Measurements from ENCODE around the gene RHBDL2. TPM values are rescaled to one million over a fixed set of nuclear protein-coding genes. Genes with fewer than 3 reads are reported as not detected.

The RHBDL2 gene
- total RNA-seq, 2 experiments from 2014 or later: not detected

DNA sequence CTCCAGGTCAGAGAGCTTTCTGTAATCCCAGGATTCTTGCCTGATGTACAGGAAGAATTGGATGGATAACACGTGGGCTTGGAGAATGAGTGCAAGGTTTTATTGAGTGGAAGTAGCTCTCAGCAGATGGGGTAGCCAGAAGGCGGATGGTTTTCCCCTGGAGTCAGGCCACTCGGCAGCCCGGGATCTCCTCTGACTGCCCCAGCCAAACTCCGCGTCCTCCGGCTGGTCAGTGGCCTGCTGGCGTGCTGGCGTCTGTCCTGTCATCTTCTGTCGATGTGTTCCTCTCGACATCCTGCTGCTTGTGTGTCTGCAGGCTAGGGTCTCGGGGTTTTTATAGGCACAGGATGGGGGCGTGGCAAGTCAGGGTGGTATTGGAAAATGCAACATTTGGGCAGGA is 32.8 kb downstream of the RHBDL2 start:
- H3K36me3 Mint-ChIP-seq (ENCODE audit: low read depth): no peaks in the 10 kb centered on the region
- CTCF ChIA-PET: no interaction called here

GRCh38 chr1:38905985-38906384 is 35.6 kb downstream of the RHBDL2 start:
- Mint-ChIP-seq H3K4me3 (no peak overlapping the region), H3K27me3 (no peaks in the 10 kb centered on the region), H3K4me1 (ENCODE audit: low read depth) (no peaks in the 10 kb centered on the region), H3K36me3 (ENCODE audit: low read depth) (no peaks in the 10 kb centered on the region), H3K27ac (no peak overlapping the region), H3K9me3 (no peaks in the 10 kb centered on the region)
- TF ChIP-seq, protein P1, sequence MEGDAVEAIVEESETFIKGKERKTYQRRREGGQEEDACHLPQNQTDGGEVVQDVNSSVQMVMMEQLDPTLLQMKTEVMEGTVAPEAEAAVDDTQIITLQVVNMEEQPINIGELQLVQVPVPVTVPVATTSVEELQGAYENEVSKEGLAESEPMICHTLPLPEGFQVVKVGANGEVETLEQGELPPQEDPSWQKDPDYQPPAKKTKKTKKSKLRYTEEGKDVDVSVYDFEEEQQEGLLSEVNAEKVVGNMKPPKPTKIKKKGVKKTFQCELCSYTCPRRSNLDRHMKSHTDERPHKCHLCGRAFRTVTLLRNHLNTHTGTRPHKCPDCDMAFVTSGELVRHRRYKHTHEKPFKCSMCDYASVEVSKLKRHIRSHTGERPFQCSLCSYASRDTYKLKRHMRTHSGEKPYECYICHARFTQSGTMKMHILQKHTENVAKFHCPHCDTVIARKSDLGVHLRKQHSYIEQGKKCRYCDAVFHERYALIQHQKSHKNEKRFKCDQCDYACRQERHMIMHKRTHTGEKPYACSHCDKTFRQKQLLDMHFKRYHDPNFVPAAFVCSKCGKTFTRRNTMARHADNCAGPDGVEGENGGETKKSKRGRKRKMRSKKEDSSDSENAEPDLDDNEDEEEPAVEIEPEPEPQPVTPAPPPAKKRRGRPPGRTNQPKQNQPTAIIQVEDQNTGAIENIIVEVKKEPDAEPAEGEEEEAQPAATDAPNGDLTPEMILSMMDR (IDR thresholded peaks at IDR 0.05): no peak
- H3K9me3 ChIP-seq (ENCODE audit: control insufficient read depth in 1 of 2, insufficient read depth in 1 of 2, low read length in 2 of 2): peaks cover 8 to 15% of the 10 kb centered on the region in 2 experiments
- no peaks in the 10 kb centered on the region for H3K27me3 ChIP-seq (ENCODE audit: control insufficient read depth in 1 of 2, insufficient read depth in 2 of 2, low read length in 2 of 2)
- no peaks in the 10 kb centered on the region for H3K4me1 ChIP-seq (ENCODE audit: insufficient read depth, low read length)
- no peak overlapping the region for H3K4me3 ChIP-seq (ENCODE audit: low read length)
- intact Hi-C loops (cut with DNase I, micrococcal nuclease): no loop called here
- no peak overlapping the region for H3K27ac ChIP-seq (ENCODE audit: low read depth in 1 of 2, low read length in 2 of 2)
- no peaks in the 10 kb centered on the region for H3K36me3 ChIP-seq (ENCODE audit: insufficient read depth, low read length)
- ATAC-seq (ENCODE audit: poor library complexity): no peak
- DNase-seq: no peak
- CTCF ChIA-PET: no interaction called here
- POLR2A ChIA-PET: no interaction called here

More for the DNA sequence above, 32.8 kb downstream of the RHBDL2 start:
- H3K27ac ChIP-seq (ENCODE audit: low read depth in 1 of 2, low read length in 2 of 2): no peak overlapping the region
- TF ChIP-seq, protein P1 (IDR thresholded peaks at IDR 0.05): no peak
- Mint-ChIP-seq H3K9me3 (no peaks in the 10 kb centered on the region), H3K27ac (no peak overlapping the region), H3K4me3 (no peak overlapping the region), H3K27me3 (no peaks in the 10 kb centered on the region), H3K4me1 (ENCODE audit: low read depth) (no peaks in the 10 kb centered on the region)
- H3K36me3 ChIP-seq (ENCODE audit: insufficient read depth, low read length): no peaks in the 10 kb centered on the region
- H3K4me3 ChIP-seq (ENCODE audit: low read length): no peak overlapping the region
- ATAC-seq (ENCODE audit: poor library complexity): no peak
- DNase-seq: no peak
- intact Hi-C loops (cut with DNase I, micrococcal nuclease): no loop called here
- POLR2A ChIA-PET: no interaction called here
- no peaks in the 10 kb centered on the region for H3K27me3 ChIP-seq (ENCODE audit: control insufficient read depth in 1 of 2, insufficient read depth in 2 of 2, low read length in 2 of 2)
- peaks cover 8 to 15% of the 10 kb centered on the region in 2 experiments for H3K9me3 ChIP-seq (ENCODE audit: control insufficient read depth in 1 of 2, insufficient read depth in 1 of 2, low read length in 2 of 2)
- no peaks in the 10 kb centered on the region for H3K4me1 ChIP-seq (ENCODE audit: insufficient read depth, low read length)

- ATAC-seq (ENCODE audit: poor library complexity): no peak
- no peak overlapping the region for H3K4me3 ChIP-seq (ENCODE audit: low read length)
- ChIA-PET CTCF (no interaction called here), POLR2A (interaction anchor here (0.7 kb wide), 1 partner anchor 18 kb away, joined by 4 read pairs; no protein-coding TSS in a partner anchor)
- no peak overlapping the region for H3K27ac Mint-ChIP-seq
- H3K9me3 Mint-ChIP-seq: no peaks in the 10 kb centered on the region
- intact Hi-C loops (cut with DNase I, micrococcal nuclease): loop anchor here in 1 of 2 experiments (10.0 kb wide), 1 partner anchor 195 kb away; no protein-coding TSS in a partner anchor
- no peaks in the 10 kb centered on the region for H3K27me3 Mint-ChIP-seq
- H3K4me3 Mint-ChIP-seq: no peak overlapping the region
- TF ChIP-seq, protein P1 (IDR thresholded peaks at IDR 0.05): no peak
- H3K27me3 ChIP-seq (ENCODE audit: control insufficient read depth in 1 of 2, insufficient read depth in 2 of 2, low read length in 2 of 2): no peaks in the 10 kb centered on the region
- no peaks in the 10 kb centered on the region for H3K9me3 ChIP-seq (ENCODE audit: control insufficient read depth in 1 of 2, insufficient read depth in 1 of 2, low read length in 2 of 2)
- no peaks in the 10 kb centered on the region for H3K36me3 ChIP-seq (ENCODE audit: insufficient read depth, low read length)
- H3K36me3 Mint-ChIP-seq (ENCODE audit: low read depth): no peaks in the 10 kb centered on the region
- no peaks in the 10 kb centered on the region for H3K4me1 ChIP-seq (ENCODE audit: insufficient read depth, low read length)
- no peaks in the 10 kb centered on the region for H3K4me1 Mint-ChIP-seq (ENCODE audit: low read depth)
- H3K27ac ChIP-seq (ENCODE audit: low read depth in 1 of 2, low read length in 2 of 2): no peak overlapping the region
- no peak for DNase-seq
These were observed 42.1 kb downstream of the RHBDL2 start for GRCh38 chr1:38899560-38899959.

Measured in CD4-positive, alpha-beta T cell (primary cell).